ENCODE measurements around the gene CCT8. TPM values are rescaled to one million over a fixed set of nuclear protein-coding genes. Genes with fewer than 3 reads are reported as not detected.

Gene CCT8
- total RNA-seq, 4 donors from 2014 or later, result 73.9 to 104 (median 85.4) TPM

- Histone ChIP-seq H3K27ac (replicated peaks in 1 of 4) (no peak overlapping the region), H3K9me3 (no peaks in the 10 kb centered on the region), H3K4me3 (no peak overlapping the region), H3K27me3 (no peaks in the 10 kb centered on the region), H3K36me3 (no peaks in the 10 kb centered on the region), H3K4me1 (no peaks in the 10 kb centered on the region)
- no peak for DNase-seq (ENCODE audit: extremely low spot score)
- TF ChIP-seq POLR2AphosphoS5 (IDR thresholded peaks at IDR 0.05), result no peak
- TF ChIP-seq EP300 (IDR thresholded peaks at IDR 0.05), result no peak
- TF ChIP-seq POLR2A (IDR thresholded peaks at IDR 0.05; ENCODE audit: low read depth), result no peak
- TF ChIP-seq CTCF (IDR thresholded peaks at IDR 0.05), result no peak
- intact Hi-C loops (cut with DNase I), result no loop called here
- WGBS, result 80% methylated on average over 5 of the region's 5 CpGs
Observed at GRCh38 chr21:29114765-29115500, 41.5 kb upstream of the CCT8 start.

GRCh38 chr21:29105218-29105617, 31.8 kb upstream of the CCT8 start:
- Histone ChIP-seq H3K27ac (replicated peaks in 1 of 4) (no peak overlapping the region), H3K27me3 (no peaks in the 10 kb centered on the region), H3K36me3 (peaks cover 0 to 6% (median 0%) of the 10 kb centered on the region in 4 donors), H3K4me1 (no peaks in the 10 kb centered on the region), H3K9me3 (no peaks in the 10 kb centered on the region), H3K4me3 (no peak overlapping the region)
- 80% methylated on average over 3 of the region's 3 CpGs for WGBS
- intact Hi-C loops (cut with DNase I), result no loop called here
- TF ChIP-seq POLR2AphosphoS5 (IDR thresholded peaks at IDR 0.05) (no peak), EP300 (IDR thresholded peaks at IDR 0.05) (no peak), POLR2A (IDR thresholded peaks at IDR 0.05; ENCODE audit: low read depth) (no peak), CTCF (IDR thresholded peaks at IDR 0.05) (no peak)
- no peak for DNase-seq (ENCODE audit: extremely low spot score)

GRCh38 chr21:29104239-29104708, 30.8 kb upstream of the CCT8 start:
- H3K4me3 ChIP-seq, result no peak overlapping the region
- no peaks in the 10 kb centered on the region for H3K27me3 ChIP-seq
- no peak for TF ChIP-seq POLR2AphosphoS5 (IDR thresholded peaks at IDR 0.05)
- TF ChIP-seq POLR2A (IDR thresholded peaks at IDR 0.05; ENCODE audit: low read depth), result no peak
- no peak for TF ChIP-seq EP300 (IDR thresholded peaks at IDR 0.05)
- TF ChIP-seq CTCF (IDR thresholded peaks at IDR 0.05), result no peak
- H3K4me1 ChIP-seq, result no peaks in the 10 kb centered on the region
- H3K9me3 ChIP-seq, result no peaks in the 10 kb centered on the region
- no peak overlapping the region for H3K27ac ChIP-seq (replicated peaks in 1 of 4)
- WGBS, result 70% methylated on average over 7 of the region's 7 CpGs
- no peak for DNase-seq (ENCODE audit: extremely low spot score)
- intact Hi-C loops (cut with DNase I), result no loop called here
- H3K36me3 ChIP-seq, result peaks cover 0 to 6% (median 0%) of the 10 kb centered on the region in 4 donors

DNA sequence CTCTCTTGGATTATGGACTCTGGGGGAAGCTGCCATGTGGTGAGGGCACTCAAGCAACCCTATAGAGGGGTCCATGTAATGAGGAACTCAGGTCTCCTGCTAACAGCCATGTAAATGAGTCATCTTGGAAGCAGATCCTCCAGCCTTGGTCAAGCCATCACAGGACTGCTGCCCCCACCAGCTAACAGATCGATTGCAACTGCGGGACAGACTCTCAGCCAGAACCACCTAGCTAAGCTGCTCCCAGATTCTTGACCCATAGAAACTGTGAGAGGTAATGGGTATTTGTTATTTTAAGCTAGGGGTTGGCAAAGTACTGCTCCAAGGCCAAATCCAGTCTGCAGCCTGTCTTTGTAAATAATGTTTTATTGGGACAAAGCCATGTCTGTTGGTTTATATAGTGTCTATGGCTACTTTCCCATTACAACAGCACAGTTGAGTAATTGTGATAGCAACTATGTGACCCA, 29.4 kb upstream of the CCT8 start:
- Histone ChIP-seq H3K36me3 (peaks cover 0 to 6% (median 0%) of the 10 kb centered on the region in 4 donors), H3K4me1 (no peaks in the 10 kb centered on the region), H3K27ac (replicated peaks in 1 of 4) (no peak overlapping the region), H3K4me3 (no peak overlapping the region), H3K9me3 (no peaks in the 10 kb centered on the region), H3K27me3 (no peaks in the 10 kb centered on the region)
- TF ChIP-seq EP300 (IDR thresholded peaks at IDR 0.05) (no peak), POLR2AphosphoS5 (IDR thresholded peaks at IDR 0.05) (no peak), POLR2A (IDR thresholded peaks at IDR 0.05; ENCODE audit: low read depth) (no peak), CTCF (IDR thresholded peaks at IDR 0.05) (no peak)
- 75% methylated on average over 2 of the region's 2 CpGs for WGBS
- intact Hi-C loops (cut with DNase I), result no loop called here
- DNase-seq (ENCODE audit: extremely low spot score), result no peak
